SK-N-MC (cell line): Measurements from ENCODE around the gene PRCC.

Source experiments
- DNase-seq: peaks from one replicate; pipeline ENCODE4 v3.0.0-alpha.2; 2011; ENCODE audit warnings: low read depth, low spot score
- H3K27ac ChIP-seq: fragments of 200-600 bp; sonication (generic); 2 replicates; pipeline ENCODE4 v1.5.1; 2016; ENCODE audit warnings: mixed run types
- H3K36me3 ChIP-seq: fragments of 200-600 bp; sonication (generic); 2 replicates; pipeline ENCODE4 v1.6.1; 2017; ENCODE audit warnings: antibody characterized with exemption, low read length, mixed read lengths; ENCODE audit not compliant: insufficient read depth
- H3K4me3 ChIP-seq: fragments of 200-600 bp; sonication (generic); 2 replicates; pipeline ENCODE4 v1.5.1; 2016
- H3K9ac ChIP-seq: fragments of 200-600 bp; sonication (generic); 2 replicates; pipeline ENCODE4 v1.8.0; 2017; ENCODE audit warnings: mixed run types, mixed read lengths; ENCODE audit not compliant: insufficient read length
- H3K9me3 ChIP-seq: fragments of 200-600 bp; sonication (generic); 2 replicates; pipeline ENCODE4 v1.6.1; 2017; ENCODE audit warnings: low read depth, mild to moderate bottlenecking, antibody characterized with exemption, low read length, moderate library complexity, mixed read lengths
- EZH2 ChIP-seq: fragments of 200-600 bp; sonication (generic); IDR thresholded peaks from one replicate; pipeline ENCODE4 v1.6.1; 2017; ENCODE audit warnings: antibody characterized with exemption
- FOXP2 ChIP-seq: optimal IDR thresholded peaks from 2 replicates; pipeline ENCODE3; 2011; ENCODE audit warnings: mild to moderate bottlenecking, moderate library complexity; ENCODE audit not compliant: insufficient read depth; ENCODE audit errors: extremely low read length, control extremely low read depth
- POLR2AphosphoS5 ChIP-seq: IDR thresholded peaks from 2 replicates; pipeline ENCODE4 v1.6.1; 2012; ENCODE audit warnings: mild to moderate bottlenecking, low read depth, low read length, borderline replicate concordance

The PRCC gene

DNA sequence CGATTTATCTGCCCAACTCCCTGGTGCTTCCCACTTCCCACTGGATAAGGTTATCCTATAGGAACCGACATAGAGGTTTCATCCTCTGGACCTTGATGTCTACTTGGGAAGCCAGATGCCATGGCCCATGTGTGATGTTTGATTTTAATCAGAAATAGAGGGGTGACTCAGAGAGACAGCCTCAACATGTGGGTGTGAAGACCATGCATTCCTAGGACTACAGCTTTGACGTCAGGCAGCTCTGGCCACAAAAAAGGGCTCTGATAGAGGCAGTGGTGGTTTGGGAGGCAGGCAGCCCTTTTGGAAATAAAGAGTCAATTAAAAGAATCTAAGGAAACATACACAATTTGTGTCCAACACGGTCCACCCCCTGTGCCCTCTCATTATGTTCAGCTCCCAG lies 54.5 kb downstream of the PRCC start:
- Histone ChIP-seq H3K9ac (no peak overlapping the region), H3K27ac (no peak overlapping the region)
- DNase-seq = no peak

DNA sequence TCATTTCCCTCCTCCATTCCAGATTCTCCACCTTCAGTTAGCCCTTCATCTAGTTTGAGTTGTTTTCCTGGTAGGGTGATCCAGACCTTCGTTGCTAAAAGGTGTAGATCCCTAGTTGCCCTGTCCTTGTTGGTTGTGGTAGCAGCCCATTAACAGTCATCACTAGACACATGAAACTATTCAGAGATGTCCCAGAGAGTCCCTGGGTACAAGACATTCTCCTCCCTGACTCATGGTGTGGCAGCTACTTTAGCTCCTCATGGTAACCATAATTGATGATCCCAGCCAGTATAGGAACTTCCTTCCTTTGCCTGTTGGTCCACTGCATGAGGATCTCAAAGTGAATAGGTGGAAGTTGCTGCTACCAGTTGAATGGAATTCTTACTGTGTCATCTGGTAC lies 55.3 kb downstream of the PRCC start:
- TF ChIP-seq EZH2 (no peak), FOXP2 (no peak), POLR2AphosphoS5 (no peak)
- no peak for DNase-seq
- H3K4me3 ChIP-seq = no peak overlapping the region
- H3K9me3 ChIP-seq = no peaks in the 10 kb centered on the region
- no peak overlapping the region for H3K9ac ChIP-seq
- no peaks in the 10 kb centered on the region for H3K36me3 ChIP-seq
- H3K27ac ChIP-seq = no peak overlapping the region

More for the DNA sequence above, 54.5 kb downstream of the PRCC start:
- H3K36me3 ChIP-seq = no peaks in the 10 kb centered on the region
- H3K4me3 ChIP-seq = no peak overlapping the region
- no peaks in the 10 kb centered on the region for H3K9me3 ChIP-seq
- TF ChIP-seq FOXP2 (no peak), EZH2 (no peak), POLR2AphosphoS5 (no peak)

DNA sequence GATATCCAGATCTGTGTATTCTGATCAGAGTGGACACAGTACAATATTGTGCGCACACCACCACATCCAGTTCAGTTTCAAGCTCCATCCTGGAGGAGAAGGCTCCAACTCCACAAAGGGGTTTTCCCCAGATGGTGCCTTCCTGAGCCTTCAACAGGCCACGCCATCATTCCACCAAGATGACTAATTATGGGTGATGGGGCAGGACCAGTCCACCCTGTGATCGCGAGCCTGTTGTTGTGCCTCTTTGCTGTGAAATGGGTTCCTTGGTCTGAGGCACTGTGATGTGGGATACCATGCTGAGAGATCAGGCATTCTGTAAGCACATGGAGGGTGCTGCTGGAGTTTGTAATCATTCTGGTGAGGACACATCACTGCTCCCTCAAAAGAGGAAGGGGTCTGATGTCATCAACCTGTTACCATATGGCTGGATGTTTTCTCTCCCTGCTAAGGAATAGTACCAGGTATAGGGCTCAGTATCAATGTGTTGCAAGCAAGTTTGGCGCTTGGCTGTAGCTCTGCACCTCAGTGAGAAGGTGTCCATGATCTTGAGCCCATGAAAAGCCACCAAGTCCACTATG lies 56.0 kb downstream of the PRCC start:
- TF ChIP-seq POLR2AphosphoS5 = no peak
- TF ChIP-seq FOXP2 = no peak
- no peak for TF ChIP-seq EZH2
- Histone ChIP-seq H3K9ac (no peak overlapping the region), H3K27ac (no peak overlapping the region), H3K36me3 (no peaks in the 10 kb centered on the region), H3K9me3 (no peaks in the 10 kb centered on the region), H3K4me3 (no peak overlapping the region)
- DNase-seq = no peak

DNA sequence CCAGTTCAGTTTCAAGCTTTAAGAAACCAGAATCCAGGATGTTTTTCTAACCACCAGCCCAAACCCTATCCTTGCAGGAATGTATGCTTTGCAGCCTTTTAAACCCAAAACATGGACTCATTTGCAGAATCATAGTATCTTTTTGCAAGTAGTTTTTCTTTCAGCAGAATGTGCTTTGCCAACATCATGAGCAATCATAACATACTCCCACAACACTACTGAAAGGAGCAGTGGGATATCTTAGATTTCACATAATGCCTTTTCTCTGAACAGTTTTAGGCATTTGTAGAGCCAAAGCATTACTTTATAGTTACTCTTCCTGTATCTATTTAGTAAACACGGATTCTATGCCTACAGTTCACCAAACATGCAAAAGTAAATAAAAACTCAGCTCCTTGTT lies 59.3 kb downstream of the PRCC start:
- no peak for DNase-seq
- Histone ChIP-seq H3K27ac (no peak overlapping the region), H3K4me3 (no peak overlapping the region)

DNA sequence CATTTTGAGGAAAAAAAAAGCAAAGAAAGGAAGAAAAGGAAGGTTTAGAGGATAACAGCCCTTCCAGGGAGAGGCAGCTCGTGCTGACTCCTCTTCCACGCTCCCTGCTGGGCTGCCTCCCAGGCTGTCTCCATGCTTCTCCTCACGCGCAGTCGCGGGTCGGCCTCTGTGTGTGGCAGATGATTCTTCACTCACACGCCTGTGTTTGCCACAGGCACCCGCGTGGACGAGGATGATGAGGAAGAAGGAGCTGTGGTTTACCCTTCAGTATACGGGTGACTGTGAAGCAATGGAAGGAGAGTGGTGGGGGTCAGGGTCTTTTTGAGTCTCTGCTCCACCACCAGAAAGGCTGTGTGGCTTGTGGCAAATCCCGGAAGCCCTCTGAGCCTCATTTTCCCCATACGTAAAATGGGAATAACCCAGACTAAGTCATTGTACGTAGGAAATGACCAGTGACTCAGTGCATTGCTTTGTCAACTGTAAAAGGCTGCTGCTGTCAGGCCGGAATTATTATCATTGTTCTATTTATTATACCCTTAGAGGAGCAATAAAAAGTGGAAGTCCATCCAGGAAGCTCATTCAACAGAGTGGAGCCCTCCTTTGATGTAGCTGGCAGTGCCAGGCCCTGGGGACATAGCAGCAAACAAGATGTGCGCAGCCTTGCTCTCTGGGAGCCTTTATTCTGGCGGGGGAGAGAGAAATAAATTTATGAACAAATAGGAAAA lies 61.2 kb downstream of the PRCC start:
- H3K9me3 ChIP-seq = no peaks in the 10 kb centered on the region
- H3K27ac ChIP-seq = no peak overlapping the region
- no peak overlapping the region for H3K9ac ChIP-seq
- no peak overlapping the region for H3K4me3 ChIP-seq
- no peaks in the 10 kb centered on the region for H3K36me3 ChIP-seq
- no peak for DNase-seq
- TF ChIP-seq EZH2 (no peak), FOXP2 (no peak), POLR2AphosphoS5 (no peak)

More for the DNA sequence above, 59.3 kb downstream of the PRCC start:
- TF ChIP-seq FOXP2 (no peak), EZH2 (no peak), POLR2AphosphoS5 (no peak)
- Histone ChIP-seq H3K36me3 (no peaks in the 10 kb centered on the region), H3K9me3 (no peaks in the 10 kb centered on the region), H3K9ac (no peak overlapping the region)

DNA sequence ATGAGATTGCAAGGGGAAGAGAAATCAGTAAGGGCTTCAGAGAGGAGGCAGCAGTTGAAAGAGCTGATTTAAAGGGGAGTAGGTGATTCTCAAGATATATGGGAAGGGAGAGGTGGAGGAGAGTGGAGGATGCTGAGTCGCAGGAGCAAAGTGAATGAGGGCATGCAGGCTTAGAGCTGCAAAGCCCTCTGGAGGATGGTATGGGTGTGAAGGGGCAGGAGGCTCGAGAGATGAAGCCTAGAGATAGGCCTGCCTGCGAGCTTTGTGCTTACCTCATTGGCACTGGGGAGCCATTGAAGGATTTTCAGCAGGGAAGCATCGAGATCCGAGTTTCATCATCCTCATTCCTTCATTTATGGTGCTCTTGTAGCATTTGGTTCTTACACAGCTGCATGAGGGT lies 65.1 kb downstream of the PRCC start:
- Histone ChIP-seq H3K36me3 (no peaks in the 10 kb centered on the region), H3K27ac (no peak overlapping the region), H3K9me3 (no peaks in the 10 kb centered on the region), H3K4me3 (no peak overlapping the region), H3K9ac (no peak overlapping the region)
- DNase-seq = no peak
- TF ChIP-seq EZH2 = no peak
- TF ChIP-seq POLR2AphosphoS5 = no peak
- no peak for TF ChIP-seq FOXP2

DNA sequence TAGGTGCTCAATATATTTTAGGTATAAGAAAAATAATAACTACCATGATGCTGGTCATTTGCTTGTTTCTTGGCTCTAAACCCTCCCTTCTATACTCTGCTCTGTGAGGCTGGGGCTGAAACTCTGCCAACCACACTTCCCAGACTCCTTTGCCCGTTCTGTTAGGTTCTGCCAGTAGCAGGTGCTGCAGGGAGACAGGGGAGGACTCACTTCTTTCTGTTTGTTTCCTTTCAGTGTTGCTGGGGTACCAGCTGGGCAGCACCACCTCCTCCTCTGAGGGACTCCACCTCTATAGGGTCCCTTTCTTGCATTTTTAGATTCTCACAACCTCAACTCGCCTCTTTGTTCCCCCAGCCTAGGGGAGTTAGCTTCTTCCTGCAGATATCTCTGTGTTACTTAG lies 66.3 kb downstream of the PRCC start:
- DNase-seq = no peak
- TF ChIP-seq EZH2 = no peak
- TF ChIP-seq FOXP2 = no peak
- TF ChIP-seq POLR2AphosphoS5 = no peak

DNA sequence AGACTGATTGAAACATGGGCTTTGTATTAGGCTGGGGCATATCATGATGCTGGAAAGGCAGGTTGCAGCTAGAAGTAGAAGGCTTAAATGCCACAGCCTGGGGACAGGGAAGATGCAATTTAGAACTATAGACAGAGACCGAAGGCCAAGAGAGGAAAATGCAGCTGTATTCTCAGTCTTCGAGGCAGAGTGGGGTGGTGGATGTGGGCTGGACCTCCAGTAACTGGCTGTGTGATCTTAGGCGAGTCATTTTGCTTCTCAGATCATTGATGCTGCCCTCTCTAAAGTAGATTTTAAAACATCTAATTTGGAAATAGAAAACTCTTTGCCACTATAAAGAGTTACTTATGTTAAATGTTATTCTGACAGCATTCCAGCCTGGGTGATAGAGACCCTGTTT lies 67.0 kb downstream of the PRCC start:
- DNase-seq = no peak
- no peaks in the 10 kb centered on the region for H3K9me3 ChIP-seq
- H3K36me3 ChIP-seq = no peaks in the 10 kb centered on the region
- no peak overlapping the region for H3K27ac ChIP-seq
- TF ChIP-seq FOXP2 (no peak), EZH2 (no peak), POLR2AphosphoS5 (no peak)
- H3K9ac ChIP-seq = no peak overlapping the region
- no peak overlapping the region for H3K4me3 ChIP-seq

More for the DNA sequence above, 66.3 kb downstream of the PRCC start:
- no peaks in the 10 kb centered on the region for H3K36me3 ChIP-seq
- no peak overlapping the region for H3K27ac ChIP-seq
- H3K4me3 ChIP-seq = no peak overlapping the region
- no peaks in the 10 kb centered on the region for H3K9me3 ChIP-seq
- H3K9ac ChIP-seq = no peak overlapping the region

DNA sequence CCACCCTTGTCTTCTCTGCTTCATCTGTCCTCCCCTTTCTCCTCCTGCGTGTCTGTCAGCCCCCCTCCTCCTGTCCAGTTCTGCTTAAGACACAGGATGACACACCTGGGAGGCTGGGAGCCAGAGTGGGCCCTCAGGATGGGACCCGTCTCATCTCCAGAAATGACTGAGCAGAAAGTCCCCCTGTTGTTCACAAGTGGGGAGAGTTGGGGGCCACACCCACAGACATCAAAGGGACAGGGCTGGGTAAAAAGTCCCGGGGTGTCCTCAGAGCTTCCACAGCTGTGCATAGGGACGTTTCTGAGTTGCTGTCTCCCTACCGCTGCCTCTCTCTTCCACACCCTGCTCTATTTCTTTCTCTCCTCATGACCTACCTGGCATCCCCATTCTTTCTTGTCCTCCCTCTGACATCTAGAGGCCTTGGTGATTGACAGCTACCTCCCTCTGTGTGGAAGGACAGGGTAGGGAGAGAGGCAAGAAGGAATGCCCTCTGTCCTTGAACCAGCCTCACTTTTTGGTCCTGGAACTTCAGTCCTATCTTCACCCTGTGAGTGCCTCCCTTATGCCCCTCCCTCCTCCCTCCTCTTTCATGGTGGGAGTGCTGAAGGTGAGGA lies 68.8 kb downstream of the PRCC start:
- DNase-seq = no peak
- Histone ChIP-seq H3K36me3 (no peaks in the 10 kb centered on the region), H3K4me3 (no peak overlapping the region), H3K9me3 (no peaks in the 10 kb centered on the region), H3K9ac (no peak overlapping the region), H3K27ac (no peak overlapping the region)
- TF ChIP-seq POLR2AphosphoS5 (no peak), EZH2 (no peak), FOXP2 (no peak)
